NCI-H2196 (cell line): ENCODE data around the gene LIN7B.
A peak's percentile ranks its signal among the peaks of the same experiment; 100 is the strongest.
"Not testable (repeated sequence)": the region's sequence is repeated elsewhere in the genome, so short reads cannot be mapped to it uniquely, and the experiment has no call there.

Source experiments
- DNase-seq: peaks from one replicate; lab custom pipeline; 2025; ENCODE audit not compliant: unreplicated experiment; lab: John Stamatoyannopoulos, UW

The LIN7B gene

GRCh38 chr19:49118565-49119410 is 4.6 kb downstream of the LIN7B start, which contains the start of gene C19orf73:
Gene C19orf73 (minus strand): TSS chr19:49119143. CDS start chr19:49119022, 121 bp downstream.
- DNase-seq, result peak; percentile 94

- no peak for DNase-seq
Observed at GRCh38 chr19:49119411-49120324, 5.5 kb downstream of the LIN7B start, which contains the start of gene PPFIA3. Gene PPFIA3 (plus strand): TSS chr19:49119544. CDS start chr19:49127874, 8,330 bp downstream.

DNA sequence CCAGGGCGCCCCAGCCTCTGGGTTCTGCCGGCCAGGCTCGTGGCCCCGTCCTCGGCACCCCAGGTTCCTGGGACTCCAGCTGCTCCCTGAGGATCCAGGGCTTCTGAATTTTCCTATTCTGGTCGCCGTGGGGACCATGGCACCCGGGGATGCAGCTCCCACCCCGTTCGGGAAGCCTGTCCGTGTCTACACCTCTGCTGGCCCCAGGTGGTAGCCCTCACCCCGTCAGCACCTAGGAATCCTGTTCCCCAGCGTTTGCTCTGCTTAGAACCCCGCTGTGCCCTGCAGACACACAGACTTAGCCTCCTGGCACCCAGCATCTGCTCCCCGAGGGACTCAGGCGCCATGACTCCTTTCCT is 6.1 kb downstream of the LIN7B start:
- DNase-seq, result no peak

- DNase-seq, result no peak
Observed at GRCh38 chr19:49120868-49121267, 6.7 kb downstream of the LIN7B start.

- peak; percentile 14 for DNase-seq
Observed at GRCh38 chr19:49121841-49122240, 7.7 kb downstream of the LIN7B start.

DNA sequence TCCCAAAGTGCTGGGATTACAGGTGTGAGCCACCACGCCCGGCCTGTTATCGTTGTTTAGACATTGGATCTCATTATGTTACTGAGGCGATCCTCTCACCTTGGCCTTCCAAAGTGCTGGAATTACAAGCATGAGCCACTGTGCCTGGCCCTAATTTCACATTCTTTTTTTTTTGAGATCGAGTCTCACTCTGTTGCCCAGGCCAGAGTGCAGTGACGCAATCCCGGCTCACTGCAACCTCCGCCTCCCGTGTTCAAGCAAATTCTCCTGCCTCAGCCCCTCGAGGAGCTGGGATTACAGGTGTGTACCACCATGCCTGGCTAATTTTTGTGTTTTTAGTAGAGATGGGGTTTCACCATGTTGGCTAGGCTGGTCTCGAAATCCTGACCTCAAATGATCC is 9.1 kb downstream of the LIN7B start:
- not testable (repeated sequence) for DNase-seq

DNA sequence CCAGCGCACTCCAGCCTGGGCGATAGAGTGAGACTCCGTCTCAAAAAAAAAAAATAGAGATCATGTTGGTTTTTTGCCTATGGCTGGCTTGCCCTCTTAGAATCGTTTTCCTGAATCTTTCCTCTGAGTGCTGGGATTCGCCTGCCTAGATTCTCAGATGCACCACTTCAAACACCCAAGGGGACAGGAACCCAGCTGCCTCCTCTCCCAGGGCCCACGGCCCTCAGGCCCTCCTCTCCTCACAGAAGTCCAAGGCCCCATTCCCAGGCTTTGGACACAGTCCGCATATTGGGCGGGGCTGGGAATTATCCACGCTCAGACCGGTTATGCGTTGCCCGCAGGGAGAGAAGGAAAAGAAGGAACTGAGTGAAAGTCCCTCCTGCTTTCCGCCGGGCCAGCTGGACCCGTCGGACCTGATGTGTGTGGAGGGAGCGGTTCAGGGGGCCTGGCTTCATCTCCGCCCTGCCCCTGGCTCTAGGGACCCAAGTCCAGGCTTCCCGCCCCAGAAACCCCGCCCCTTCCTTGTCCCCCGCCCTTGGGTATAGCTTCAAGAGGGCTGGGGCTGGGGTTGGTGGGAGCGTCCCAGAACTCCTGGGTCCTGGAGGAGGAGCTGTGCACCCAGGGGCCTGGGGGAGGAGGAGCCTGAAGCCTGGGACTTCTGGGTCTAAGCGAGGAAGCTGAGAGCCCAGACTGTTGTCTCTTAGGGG is 11.0 kb downstream of the LIN7B start:
- DNase-seq, result no peak

DNA sequence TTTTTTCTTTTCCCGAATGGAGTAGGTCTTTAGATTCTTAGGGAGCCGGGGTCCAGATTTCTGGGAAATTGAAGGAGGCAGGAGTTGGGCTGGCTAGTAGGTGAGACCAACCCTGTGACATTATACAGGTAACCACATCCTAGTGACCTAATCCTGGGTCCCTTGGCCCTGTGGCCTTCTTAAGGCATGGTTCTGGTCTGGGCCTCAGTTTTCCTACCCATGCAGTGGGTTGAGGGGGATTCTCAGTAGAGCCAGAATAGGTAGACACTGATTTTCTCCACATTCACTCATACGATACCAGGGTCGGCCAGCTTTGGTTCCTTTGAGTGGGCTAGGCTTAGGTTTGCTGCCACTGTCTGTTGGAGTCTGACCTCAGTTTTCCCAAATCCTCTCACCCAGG is 12.4 kb downstream of the LIN7B start:
- no peak for DNase-seq

DNA sequence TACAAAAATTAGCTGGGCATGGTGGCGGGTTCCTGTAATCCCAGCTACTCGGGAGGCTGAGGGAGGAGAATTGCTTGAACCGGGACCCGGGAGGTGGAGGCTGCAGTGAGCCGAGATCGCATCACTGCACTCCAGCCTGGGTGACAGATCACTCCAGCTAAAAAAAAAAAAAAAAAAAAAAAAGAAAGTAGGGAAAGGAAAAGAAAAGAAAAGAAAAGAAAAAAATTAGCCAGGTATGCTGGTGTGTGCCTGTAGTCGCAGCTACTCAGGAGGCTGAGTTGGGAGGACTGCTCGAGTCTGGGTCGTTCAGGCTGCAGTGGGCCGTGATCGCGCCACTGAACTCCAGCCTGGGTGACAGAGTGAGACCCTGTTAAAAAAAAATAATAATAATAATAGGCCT is 13.1 kb downstream of the LIN7B start:
- not testable (repeated sequence) for DNase-seq

- peak; percentile 100 for DNase-seq
Observed at GRCh38 chr19:49127674-49128544, 13.7 kb downstream of the LIN7B start.

GRCh38 chr19:49128545-49129237 is 14.5 kb downstream of the LIN7B start:
- no peak for DNase-seq

- DNase-seq, result peak; percentile 78
Observed at GRCh38 chr19:49129238-49129583, 15.0 kb downstream of the LIN7B start.

DNA sequence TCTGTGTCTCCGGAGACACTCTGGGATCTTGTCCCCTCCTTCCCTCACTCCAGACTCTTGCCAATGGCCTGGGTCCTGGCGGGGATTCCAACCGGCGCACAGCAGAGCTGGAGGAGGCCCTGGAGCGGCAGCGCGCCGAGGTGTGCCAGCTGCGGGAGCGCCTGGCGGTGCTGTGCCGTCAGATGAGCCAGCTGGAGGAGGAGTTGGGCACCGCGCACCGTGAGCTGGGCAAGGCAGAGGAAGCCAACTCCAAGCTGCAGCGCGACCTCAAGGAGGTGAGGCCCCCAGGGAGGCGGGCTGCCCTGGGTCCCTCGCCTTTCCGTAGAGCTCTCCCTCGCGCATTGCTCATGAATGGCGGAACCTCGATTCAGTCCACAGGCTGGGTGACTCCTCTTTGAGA is 16.2 kb downstream of the LIN7B start:
- DNase-seq, result no peak

DNA sequence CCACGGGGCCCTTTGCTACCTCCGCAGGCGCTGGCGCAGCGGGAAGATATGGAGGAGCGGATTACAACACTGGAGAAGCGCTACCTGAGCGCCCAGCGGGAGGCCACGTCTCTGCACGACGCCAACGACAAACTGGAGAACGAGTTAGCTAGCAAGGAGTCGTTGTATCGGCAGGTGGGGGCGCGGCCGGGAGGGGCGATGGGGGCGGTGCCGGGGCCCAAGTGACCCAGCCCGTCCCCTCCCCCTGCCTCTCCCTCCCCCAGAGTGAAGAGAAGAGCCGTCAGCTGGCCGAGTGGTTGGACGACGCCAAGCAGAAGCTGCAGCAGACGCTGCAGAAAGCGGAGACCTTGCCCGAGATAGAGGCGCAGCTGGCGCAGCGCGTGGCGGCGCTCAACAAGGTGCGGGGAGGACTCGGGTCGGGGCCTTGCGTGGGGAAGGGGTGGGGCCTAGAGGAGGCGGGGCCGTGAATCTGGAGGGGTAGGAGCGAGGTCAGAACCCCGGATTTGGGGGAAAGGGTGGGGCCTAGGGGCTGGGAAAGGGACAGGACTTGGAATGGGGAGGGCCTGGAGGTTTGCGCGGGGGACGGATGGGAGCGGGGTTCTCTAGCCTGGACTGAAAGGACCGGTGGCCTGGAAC is 18.9 kb downstream of the LIN7B start:
- no peak for DNase-seq

GRCh38 chr19:49133621-49134454 is 19.7 kb downstream of the LIN7B start:
- no peak for DNase-seq

DNA sequence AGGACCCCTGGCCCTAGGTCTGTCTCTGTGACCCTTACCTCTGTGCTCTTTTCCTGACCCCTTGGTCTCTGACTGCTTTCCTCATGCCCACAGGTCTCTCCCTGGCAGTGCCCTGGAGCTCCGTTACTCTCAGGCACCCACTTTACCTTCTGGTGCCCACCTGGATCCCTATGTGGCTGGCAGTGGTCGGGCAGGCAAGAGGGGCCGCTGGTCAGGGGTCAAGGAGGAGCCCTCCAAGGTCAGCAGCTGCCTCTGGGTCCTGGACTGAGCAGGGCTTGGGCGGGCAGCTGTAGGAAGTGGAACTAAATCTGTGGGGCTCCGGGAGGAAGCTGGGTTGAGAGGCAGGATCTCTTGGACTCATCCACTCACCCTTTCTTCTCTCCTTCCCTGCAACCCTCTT is 21.5 kb downstream of the LIN7B start:
- DNase-seq, result no peak

GRCh38 chr19:49136771-49137171 is 22.6 kb downstream of the LIN7B start:
- no peak for DNase-seq

DNA sequence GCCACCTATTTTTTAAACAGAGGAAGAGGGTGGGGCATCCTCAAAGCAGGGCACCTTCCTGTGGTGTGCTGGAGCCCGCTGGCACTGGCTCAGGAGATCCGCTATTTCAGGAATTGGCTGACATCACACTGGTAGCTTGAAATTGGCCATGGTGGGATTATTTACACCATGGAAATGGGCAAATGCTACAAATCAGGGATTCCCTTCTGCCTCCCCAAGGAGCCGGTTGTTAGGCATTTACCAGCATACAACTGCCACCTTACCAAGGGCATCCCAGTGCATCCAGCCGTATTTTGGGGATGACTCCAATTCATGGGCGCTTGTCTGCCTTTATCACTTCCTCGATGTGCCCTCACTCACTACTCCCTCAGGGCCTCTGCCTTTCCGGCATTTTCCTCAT is 26.8 kb downstream of the LIN7B start:
- no peak for DNase-seq
